WTC11 (cell line): ENCODE measurements around the gene YBX3.

ENCODE experiments used
- FOXK1 ChIP-seq: sonication (generic); formaldehyde crosslinking; IDR thresholded peaks from 2 replicates; pipeline ENCODE4 v1.8.0; 2022; ENCODE audit warnings: mild to moderate bottlenecking, moderate library complexity, missing genetic modification reagents
- SP1 ChIP-seq: sonication (generic); formaldehyde crosslinking; conservative IDR thresholded peaks from 2 replicates; pipeline ENCODE4 v1.8.1; 2022; ENCODE audit warnings: missing genetic modification reagents
- ZNF138 ChIP-seq: sonication (generic); formaldehyde crosslinking; conservative IDR thresholded peaks from 2 replicates; pipeline ENCODE4 v1.8.1; 2022; ENCODE audit warnings: mild to moderate bottlenecking, moderate library complexity, missing genetic modification reagents
- TF ChIP-seq, protein P1 (sequence below): fragments of 200-600 bp; IDR thresholded peaks from 2 replicates; pipeline ENCODE4 v1.8.0; 2022; ENCODE audit warnings: antibody characterized with exemption

DNA sequence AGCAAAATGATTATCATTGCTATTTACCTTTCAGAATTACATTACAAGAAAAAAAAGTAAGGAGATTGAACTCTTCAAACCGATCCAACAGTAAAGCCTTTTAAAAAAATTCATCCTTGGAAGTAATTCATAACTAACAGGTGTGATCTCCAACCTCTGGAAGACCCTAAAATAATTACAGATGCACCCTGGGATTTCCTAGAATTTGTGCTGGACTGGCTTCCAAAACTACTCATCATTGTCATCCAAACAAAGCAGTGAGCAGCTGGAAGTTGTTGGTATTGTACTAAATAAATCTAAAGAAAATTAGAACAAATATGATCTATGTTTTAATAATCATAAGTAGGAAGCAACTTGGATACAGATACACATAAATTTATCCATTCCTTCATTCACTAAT lies 1.9 kb upstream of the YBX3 start:
- TF ChIP-seq ZNF138 (CRISPR knock-in tag) (no peak), SP1 (CRISPR knock-in tag) (no peak), FOXK1 (CRISPR knock-in tag) (no peak)
- TF ChIP-seq, protein P1, sequence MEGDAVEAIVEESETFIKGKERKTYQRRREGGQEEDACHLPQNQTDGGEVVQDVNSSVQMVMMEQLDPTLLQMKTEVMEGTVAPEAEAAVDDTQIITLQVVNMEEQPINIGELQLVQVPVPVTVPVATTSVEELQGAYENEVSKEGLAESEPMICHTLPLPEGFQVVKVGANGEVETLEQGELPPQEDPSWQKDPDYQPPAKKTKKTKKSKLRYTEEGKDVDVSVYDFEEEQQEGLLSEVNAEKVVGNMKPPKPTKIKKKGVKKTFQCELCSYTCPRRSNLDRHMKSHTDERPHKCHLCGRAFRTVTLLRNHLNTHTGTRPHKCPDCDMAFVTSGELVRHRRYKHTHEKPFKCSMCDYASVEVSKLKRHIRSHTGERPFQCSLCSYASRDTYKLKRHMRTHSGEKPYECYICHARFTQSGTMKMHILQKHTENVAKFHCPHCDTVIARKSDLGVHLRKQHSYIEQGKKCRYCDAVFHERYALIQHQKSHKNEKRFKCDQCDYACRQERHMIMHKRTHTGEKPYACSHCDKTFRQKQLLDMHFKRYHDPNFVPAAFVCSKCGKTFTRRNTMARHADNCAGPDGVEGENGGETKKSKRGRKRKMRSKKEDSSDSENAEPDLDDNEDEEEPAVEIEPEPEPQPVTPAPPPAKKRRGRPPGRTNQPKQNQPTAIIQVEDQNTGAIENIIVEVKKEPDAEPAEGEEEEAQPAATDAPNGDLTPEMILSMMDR: no peak
